22Rv1 (cell line): ENCODE data around the gene ENO4.

Experiments used
- ZFX ChIP-seq: fragments of 450-650 bp; IDR thresholded peaks from 2 replicates; pipeline ENCODE4 v1.6.1; 2017; ENCODE audit warnings: antibody characterized with exemption, borderline replicate concordance
- TF ChIP-seq, protein P1 (sequence below): fragments of 450-650 bp; IDR thresholded peaks from 2 replicates; pipeline ENCODE4 v1.5.1; 2017; ENCODE audit warnings: mild to moderate bottlenecking

DNA sequence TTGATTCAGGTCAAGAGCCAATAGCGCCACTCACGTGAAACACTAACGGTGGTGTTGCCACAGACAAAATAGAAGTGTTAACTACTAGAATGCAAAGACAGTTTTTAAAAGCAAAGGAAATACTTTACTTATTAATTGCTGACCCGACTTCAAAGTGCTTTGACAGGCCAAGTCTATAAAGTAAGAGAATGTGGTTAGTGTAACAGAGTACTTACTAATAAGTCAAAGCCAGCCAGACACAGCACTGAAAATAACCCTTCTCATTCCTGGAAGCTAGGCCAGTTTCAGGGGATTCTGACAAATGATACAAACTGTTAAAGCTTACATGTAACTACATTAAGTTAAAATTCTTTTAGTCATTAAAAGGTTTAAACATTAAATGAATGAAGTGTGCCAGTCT is 50.3 kb downstream of the ENO4 start:
- TF ChIP-seq, protein P1, sequence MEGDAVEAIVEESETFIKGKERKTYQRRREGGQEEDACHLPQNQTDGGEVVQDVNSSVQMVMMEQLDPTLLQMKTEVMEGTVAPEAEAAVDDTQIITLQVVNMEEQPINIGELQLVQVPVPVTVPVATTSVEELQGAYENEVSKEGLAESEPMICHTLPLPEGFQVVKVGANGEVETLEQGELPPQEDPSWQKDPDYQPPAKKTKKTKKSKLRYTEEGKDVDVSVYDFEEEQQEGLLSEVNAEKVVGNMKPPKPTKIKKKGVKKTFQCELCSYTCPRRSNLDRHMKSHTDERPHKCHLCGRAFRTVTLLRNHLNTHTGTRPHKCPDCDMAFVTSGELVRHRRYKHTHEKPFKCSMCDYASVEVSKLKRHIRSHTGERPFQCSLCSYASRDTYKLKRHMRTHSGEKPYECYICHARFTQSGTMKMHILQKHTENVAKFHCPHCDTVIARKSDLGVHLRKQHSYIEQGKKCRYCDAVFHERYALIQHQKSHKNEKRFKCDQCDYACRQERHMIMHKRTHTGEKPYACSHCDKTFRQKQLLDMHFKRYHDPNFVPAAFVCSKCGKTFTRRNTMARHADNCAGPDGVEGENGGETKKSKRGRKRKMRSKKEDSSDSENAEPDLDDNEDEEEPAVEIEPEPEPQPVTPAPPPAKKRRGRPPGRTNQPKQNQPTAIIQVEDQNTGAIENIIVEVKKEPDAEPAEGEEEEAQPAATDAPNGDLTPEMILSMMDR, result no peak
- TF ChIP-seq ZFX, result no peak
